ENCODE data around the gene AIRE.

DNA sequence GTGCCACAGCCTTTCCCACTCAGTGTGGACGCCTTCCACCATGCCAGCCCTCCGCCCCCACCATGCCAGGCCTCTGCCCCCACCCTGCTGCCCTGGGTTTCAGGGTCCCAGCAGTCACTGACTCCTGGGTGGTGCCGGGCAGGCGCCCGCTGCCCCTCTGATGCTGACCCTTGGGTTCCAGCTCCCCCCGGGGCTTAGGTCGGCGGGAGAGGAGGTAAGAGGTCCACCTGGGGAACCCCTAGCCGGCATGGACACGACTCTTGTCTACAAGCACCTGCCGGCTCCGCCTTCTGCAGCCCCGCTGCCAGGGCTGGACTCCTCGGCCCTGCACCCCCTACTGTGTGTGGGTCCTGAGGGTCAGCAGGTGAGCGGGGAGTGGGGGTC, 7.1 kb downstream of the AIRE start:
- no peak for TF ChIP-seq POLR2A (IDR thresholded peaks at IDR 0.05)
- TF ChIP-seq, protein P1, sequence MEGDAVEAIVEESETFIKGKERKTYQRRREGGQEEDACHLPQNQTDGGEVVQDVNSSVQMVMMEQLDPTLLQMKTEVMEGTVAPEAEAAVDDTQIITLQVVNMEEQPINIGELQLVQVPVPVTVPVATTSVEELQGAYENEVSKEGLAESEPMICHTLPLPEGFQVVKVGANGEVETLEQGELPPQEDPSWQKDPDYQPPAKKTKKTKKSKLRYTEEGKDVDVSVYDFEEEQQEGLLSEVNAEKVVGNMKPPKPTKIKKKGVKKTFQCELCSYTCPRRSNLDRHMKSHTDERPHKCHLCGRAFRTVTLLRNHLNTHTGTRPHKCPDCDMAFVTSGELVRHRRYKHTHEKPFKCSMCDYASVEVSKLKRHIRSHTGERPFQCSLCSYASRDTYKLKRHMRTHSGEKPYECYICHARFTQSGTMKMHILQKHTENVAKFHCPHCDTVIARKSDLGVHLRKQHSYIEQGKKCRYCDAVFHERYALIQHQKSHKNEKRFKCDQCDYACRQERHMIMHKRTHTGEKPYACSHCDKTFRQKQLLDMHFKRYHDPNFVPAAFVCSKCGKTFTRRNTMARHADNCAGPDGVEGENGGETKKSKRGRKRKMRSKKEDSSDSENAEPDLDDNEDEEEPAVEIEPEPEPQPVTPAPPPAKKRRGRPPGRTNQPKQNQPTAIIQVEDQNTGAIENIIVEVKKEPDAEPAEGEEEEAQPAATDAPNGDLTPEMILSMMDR (IDR thresholded peaks at IDR 0.05), result no peak

Measured in uterus (tissue), 2 donors.